NCI-H69 (cell line): ENCODE measurements around the gene GEMIN4.
A peak's percentile ranks its signal among the peaks of the same experiment; 100 is the strongest.
"Not testable (repeated sequence)": the region's sequence is repeated elsewhere in the genome, so short reads cannot be mapped to it uniquely, and the experiment has no call there.

Experiments
- DNase-seq: peaks from one replicate; lab custom pipeline; 2025; lab: John Stamatoyannopoulos, UW

The GEMIN4 gene

DNA sequence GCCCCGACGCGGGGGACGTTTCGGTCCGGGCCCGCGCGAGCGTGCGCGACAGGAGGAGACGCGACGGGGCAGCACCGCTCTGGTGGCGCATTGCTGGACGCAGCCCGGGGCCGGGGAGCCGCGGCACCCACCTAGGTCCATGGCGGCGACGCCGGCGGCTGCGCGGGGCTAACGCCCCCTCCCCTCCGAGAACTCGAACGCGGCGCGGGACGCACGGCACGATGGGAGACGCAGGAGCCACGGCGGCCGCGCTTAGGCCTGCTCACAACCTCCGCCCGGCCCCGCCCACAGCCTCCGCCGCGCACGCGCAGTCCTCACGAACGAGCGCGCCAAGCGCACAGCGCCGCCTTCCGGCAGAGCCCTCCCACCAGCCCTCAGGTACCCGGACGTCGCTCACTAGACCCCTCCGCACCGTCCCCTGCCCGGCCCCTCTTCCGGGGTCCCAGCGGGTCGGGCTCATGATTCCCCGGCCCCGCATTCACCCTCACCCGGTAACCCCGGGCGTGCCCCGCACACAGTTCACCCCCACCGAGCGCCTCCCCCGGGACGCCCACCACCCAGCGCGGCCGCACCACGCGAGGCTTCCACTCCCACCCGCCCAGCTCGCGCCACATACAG is at the start of gene GEMIN4:
GEMIN4 (minus strand) TSS at position 263 of the 618 bp plus-strand sequence; CDS start at position 141, 122 bp downstream.
- DNase-seq, result peak; percentile 93

DNA sequence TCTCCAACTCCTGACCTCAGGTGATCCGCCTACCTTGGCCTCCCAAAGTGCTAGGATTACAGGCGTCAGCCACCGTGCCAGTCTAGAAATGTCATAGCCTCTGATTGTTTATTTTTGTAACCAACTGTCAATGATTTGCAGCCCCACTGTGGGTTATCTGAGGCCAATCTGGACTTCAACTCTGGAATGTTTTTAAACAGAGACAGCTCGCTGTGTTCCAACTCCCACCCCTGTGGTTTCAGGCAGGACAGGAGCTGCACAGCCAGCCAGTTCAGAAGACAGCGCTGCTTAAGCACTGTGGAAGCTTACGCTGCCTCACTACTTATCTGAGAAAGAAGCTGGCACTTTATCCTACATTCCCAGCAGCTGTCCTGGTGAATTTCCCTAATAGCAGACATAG is 49.6 kb upstream of the GEMIN4 start:
- no peak for DNase-seq

DNA sequence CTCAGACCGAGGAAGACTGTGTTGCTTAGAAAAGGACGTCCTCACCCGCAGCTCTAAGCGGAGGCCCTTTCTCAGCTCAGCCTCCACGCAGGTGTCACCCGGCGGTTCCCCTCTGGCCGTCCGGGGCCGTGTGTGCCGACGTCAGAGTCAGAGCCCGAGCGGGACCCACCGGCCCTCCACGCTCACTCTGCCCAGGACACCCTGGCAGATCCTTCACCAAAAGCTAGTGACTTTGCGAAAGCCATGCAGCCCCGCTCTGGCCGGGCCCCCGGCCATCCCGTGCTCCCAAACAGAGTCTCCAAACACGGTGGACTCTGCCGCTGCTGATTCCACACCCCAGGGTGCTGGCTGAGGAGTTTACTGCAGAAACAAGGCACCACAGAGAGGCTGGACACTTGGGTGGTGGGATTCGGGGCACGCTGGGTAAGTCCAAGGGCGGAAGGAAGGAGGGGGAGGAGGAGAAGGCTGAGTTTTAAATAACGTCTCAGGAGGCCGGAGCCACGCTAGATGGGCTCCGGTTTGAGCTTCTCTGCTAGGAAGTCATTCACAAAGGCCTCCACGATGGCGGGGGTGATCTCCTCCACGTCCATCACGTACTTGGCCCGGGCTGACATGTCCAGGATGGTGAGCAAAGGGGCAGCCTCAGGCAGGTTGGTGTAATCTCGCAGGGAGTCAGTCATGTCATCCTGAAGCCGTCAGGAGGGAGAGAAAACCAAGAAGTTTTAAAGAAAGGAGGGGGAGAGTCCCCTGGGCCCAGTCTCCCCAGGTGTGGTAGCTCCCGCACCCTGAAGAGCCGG is 48.6 kb upstream of the GEMIN4 start:
- no peak for DNase-seq

DNA sequence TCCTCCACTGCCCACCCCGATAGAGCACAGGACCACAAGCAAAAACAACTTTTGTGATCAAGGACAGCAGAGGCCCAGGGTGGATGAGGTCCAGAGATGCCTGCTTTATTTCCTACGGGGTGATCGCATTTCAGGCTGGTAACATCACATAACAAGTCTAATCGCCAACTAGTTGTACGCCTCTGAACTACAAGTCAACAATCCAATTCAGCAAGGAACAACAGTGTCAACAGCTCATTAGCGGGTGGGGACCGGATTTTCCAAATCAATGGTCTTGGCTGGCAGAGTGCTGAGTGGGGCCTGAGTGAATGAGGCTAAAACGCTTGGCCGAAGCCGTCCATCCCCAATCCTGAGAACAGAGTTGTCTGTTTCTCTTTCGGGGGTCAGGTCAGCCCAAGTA is 47.2 kb upstream of the GEMIN4 start:
- DNase-seq, result no peak

DNA sequence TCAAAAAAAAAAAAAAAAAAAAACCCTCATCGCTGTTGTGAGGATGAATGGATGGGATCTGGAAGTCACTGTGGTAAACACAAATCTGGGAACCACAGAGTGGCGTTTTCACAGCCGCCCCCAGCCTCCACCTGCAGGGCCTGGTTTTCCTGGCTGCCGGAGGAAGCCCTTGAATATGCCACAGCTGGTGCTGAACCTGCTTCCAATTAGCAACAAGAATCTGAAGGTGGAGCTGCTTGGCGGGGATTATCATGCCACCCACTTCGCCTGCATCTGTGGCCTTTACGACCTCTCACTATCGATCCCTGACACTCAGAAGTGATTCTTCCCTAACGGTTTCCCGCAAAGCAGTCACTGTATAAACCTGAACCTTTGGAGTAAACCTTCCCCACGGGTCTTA is 46.2 kb upstream of the GEMIN4 start:
- DNase-seq, result no peak

DNA sequence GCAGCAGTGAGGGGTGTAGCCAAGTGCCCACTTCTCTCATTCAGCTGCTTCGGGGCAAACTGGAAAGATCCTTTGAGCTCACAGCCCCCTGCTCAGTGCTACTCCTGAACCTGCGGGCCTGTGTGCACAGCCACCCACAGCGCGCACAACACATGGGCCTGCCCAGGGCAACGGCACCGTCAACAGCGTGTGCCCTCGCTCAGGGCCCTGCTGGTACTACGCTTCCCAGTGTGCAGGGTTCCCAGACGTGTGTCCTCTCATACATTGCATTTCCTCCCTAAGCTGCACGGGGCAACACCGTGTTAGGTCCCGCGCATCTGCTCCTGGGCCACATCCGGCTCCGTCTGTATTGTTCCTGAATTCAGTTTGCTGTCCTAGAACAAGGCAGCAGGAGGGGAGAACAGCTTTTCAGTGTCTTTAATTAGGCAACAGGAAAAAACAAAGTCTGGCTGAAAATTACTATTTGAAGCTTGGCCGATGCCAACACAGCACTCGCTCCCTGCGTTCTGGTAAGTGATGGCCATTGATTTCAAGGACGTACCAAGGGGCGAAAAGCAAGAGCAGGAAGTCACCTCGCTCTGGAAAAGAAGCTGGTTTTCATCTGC is 45.3 kb upstream of the GEMIN4 start:
- no peak for DNase-seq

DNA sequence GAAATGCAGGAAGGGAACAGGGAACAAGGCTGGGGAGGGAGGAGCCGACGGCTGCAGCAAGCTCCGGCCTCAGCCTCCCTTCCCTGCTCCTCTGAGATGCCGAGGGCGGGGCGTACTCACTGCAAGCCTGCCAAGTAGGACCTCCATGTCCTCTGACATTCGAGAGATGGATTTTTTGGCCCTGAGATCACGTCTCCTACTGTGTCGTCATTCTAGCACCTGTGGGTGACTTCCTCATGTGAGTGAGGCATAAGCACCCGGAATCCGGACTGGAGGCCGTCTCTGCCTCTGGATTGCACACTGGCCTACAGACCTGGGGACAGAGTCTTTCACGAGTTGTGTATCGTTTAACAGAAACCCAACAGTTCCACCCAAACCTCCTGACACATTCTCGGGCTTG is 44.5 kb upstream of the GEMIN4 start:
- no peak for DNase-seq

DNA sequence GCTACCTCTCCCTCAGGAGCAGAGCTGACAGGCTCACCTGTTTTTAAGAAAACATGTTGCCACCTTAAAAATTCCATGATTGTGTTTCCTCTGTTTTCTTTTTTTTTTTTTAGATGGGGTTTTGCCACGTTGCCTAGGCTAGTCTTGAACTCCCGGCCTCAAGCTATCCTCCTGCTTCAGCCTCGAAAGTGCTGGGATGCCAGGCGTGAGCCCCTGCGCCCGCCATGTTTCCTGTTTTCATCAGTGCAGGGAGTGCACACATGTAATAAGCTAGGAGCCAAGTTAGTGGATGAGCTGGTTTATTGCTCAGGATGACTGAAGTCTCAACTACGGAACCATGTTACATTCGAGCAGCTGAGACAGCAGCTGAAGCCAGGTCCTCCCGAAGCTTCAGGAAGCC is 43.7 kb upstream of the GEMIN4 start:
- no peak for DNase-seq

DNA sequence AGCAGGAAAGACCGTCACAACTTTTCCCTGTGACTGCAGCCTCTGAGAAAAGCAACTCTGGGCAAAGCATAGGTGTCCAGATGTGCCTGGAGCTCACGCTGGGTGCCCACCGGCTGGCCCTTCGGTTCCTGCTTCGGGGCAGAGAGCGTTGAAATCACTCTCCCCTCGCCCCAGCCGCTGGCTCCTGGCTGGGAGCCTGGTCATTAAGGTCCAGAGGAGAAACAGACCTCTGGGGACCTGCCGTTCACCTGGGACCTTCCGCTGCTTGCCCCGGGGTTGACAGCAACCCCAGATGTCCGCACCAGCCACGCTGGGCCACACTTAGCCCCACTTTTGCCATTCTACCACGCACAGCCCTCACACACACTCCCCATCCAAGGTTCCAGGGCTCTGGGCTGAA is 43.2 kb upstream of the GEMIN4 start:
- peak; percentile 60 for DNase-seq

DNA sequence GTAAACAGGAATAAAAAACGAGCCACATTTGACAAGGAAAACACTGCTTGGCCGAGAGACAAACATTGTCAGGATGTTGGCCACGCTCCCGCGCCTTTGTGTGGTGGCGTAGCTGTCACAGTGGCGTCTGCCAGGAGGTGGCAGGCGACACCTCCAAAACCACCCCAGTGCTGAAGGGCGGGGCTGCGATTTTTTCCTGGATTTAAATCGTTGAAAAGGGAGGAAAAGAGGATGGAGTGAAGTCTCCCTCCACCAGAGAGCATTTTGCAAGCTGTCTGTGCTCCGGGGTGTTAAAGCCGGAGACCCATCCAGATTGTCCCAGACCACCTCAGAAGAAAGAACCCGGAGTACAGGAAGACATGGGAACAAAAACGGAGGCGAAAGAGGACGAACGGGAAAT is 42.8 kb upstream of the GEMIN4 start:
- DNase-seq, result peak; percentile 91

DNA sequence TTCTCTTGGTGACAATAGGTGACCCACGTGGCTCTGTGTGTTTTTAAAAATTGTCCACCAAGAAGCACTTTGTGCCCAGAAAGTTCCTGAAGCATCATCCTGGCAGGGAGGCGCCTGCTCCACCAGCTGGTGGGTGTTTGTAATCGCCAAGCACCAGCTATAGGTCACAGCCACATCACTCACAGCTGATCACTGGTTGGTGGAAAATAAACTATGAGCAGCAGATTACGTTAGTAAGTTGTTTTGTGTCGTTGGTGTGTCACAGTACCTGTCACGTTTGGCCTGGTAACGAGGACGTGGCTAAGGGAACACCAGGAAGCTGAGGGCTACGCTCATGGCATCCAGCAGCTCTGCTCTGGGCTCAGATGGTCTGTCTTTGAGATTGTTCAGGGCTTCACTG is 40.2 kb upstream of the GEMIN4 start:
- DNase-seq, result peak; percentile 19

DNA sequence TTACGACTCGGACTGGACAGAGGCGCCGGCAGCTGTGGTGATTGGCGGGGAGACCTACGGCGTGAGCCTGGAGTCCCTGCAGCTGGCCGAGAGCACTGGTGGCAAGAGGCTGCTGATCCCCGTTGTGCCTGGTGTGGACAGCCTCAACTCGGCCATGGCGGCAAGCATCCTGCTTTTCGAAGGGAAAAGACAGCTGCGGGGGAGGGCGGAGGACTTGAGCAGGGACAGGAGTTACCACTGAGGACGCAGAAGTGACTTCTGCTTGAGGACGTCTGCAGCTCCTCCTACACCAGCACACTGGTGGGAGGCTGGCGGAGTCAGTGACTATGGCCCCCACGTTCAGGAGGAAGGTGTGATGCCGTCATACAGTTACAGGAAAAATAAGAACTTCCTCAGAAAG is 39.8 kb upstream of the GEMIN4 start:
- no peak for DNase-seq

DNA sequence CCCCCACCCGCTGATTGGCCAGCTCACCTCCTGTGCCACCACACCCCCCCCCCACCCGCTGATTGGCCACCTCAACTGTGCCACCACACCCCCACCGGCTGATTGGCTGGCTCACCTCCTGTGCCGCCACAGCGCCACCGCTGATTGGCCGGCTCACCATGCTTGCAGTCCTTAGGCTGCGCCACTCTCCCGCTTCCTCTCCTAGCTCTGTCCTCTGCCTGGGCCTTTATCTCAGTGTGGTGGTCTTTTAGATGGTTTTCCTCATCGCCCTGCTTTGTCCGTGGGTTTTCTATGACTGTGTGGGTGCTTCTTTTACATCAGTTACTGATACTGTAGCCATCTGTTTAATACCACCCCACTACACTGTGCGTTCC is 38.8 kb upstream of the GEMIN4 start:
- not testable (repeated sequence) for DNase-seq

DNA sequence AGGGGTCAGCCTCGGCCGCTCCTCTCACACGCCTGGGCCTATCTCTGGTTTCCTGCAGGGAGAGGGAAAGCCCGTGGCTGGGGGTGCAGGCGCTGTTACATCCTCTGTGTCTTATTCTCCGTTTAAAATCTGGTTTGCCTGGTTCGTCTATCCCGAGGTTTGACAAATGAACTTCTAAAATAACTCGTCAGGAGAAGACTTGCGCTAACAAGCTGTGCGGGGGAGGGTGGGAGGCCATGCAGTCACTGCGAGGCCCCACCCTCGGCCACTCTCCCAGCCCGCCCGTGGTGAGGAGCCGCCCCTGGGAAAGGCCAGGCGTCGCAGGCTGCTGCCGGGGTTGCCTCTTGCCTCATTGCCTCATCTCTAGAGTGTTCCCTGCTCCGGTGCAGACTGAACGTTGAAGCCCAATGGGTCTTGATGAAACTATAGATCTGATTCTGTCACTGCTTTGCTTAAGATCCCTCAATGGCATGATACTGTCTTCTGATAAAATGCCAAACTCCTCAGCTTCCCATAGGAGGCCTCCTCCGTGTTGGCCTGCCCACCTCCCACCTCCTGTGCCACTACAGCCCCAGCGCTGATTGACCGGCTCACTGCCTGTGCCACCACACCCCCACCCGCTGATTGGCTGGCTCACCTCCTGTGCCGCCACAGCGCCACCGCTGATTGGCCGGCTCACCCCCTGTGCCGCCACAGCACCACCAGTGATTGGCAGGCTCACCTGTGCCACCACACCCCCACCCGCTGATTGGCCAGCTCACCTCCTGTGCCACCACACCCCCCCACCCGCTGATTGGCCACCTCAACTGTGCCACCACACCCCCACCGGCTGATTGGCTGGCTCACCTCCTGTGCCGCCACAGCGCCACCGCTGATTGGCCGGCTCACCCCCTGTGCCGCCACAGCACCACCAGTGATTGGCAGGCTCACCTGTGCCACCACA is 38.1 kb upstream of the GEMIN4 start:
- DNase-seq, result not testable (repeated sequence)

DNA sequence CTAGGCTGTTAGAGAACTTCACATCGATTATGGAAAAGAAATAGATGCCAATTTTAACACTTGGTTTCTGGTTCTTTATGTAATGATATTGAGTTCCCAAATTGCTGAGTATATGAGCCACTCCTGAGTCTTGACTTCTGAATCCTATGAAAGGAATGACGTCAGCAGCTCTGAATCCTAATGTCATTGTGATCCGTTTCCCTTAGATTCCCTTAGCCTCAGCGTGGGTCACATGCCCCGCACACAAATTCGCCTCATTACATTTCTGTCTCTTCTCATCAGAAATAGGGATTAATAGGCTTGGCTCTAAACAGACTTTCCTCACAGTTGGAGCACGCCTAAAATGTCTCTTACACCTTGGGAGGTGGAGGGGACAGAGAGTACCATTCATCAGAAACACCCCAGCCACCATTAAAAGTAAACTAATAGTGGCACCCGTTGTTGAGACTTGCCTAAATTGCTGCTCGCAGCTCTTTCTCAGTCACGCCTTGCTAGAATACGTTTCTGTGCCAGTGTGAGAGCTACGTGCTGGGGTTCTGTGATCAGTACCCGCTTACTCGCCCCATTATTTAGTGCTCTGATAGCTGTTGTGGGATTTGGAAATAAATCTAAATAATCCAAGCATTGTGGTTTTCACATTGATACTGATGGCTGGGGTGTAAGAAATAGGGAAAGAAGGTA is 37.2 kb upstream of the GEMIN4 start:
- DNase-seq, result no peak

DNA sequence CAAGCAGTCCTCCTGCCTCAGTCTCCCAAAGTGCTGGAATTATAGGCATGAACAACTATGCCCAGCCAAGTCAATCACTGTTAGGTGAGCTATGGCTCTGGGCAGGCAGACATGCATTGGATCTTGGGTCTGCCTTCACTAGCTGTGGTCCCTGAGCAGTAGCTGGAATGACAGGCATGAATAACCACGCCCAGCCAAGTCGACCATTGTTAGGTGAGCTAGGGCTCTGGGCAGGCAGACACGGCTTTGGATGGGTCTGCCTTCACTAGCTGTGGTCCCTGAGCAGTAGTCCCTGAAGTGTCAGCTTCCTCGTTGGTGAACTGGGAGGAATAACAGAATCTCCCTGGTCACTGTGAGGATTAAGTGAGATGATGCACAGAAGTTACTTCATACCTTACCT is 36.5 kb upstream of the GEMIN4 start:
- DNase-seq, result no peak

DNA sequence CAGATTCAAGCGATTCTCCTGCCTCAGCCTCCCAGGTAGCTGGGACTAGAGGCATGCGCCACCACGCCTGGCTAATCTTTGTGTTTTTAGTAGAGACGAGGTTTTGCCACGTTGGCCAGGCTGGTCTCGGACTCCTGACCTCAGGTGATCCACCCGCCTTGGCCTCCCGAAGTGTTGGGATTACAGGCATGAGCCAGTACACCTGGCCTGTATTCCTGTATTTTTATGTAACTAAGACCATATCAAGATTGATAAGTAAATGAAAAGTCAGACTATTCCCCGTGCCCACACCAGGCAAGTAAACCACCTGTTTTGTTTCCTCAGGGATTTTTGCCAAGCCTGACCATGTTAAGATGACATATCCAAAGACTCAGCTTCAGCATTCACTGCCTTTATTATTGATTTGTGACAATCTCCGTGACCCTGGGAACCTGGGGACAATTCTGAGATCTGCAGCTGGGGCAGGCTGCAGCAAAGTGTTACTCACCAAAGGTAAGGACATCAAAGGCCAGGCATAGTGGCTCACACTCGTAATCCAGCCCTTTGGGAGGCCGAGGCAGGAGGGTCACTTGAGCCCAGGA is 35.7 kb upstream of the GEMIN4 start:
- no peak for DNase-seq

DNA sequence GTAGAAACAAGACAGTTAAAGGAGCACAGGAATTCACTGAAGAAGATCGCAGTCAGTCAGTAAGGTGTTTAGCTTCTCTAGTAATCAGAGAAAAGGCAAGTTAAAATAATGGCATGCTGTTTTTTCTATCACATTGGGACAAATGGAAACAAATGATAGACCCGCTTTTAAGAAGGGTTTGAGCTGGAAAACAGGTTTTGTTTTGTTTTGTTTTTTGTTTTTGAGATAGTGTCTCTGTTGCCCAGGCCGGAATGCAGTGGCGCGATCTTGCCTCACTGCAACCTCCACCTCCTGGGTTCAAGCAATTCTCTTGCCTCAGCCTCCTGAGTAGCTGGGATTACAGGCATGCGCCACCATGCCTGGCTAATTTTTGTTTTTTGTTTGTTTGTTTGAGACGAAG is 33.8 kb upstream of the GEMIN4 start:
- not testable (repeated sequence) for DNase-seq

DNA sequence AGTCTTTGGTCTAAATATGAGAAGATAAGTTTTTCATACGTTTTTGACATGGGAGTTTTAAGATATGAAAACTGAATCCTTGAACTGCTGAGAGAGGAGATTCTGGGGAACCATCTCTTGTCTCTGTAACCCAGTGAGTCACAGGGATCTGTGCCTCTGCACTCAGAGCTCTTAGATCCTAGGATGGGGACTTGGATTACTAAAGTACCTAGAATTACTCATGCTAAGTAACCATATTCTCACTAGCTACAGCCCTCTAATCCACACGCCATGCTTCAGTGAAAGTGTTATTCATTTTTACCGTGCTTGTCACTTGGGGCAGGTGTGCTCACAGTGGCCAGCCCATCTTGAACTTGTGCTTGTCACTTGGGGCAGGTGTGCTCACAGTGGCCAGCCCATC is 32.1 kb upstream of the GEMIN4 start:
- DNase-seq, result no peak

DNA sequence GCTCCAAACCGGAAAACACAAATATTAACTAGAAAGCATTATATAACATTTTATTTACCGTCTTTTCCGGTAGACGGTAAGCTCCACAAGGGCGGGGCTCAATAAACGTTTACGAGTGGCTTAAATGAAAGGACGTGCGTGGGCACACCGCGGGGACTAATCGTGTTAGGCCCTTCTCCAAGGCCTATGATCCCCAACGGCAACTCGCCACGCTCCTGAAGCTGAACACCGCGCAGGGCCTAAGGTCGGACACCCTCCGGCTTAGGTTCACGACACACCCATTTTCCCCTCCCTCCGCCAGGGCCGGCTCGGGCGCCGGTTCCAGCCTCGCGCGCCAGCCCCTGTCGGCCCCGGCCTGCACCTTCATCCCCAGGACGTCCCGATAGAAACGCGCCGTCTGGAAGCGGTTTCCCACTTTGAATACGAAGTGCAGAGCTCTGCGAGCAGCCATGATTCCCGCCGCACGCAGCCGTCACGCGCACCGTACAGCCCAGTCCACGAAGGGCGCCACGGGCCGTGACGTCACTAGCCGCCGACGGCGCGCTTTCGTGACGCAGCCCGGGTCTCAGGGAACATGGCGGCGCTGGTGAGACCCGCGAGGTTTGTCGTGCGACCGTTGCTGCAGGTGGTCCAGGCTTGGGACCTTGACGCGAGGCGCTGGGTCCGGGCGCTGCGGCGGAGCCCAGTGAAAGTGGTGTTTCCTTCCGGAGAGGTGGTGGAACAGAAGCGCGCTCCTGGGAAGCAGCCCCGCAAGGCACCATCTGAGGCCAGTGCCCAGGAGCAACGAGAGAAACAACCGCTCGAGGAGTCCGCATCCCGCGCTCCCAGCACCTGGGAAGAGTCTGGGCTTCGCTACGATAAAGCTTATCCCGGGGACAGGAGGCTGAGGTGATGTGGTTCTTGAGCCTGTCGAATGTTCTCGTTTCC is 30.0 kb upstream of the GEMIN4 start, which contains the start of the genes GLOD4 and MRM3:
GLOD4 (minus strand) TSS at position 476 of the 927 bp plus-strand sequence; CDS start at position 451, 25 bp downstream.
MRM3 (plus strand) TSS at position 549 of the 927 bp plus-strand sequence; CDS start at position 575, 26 bp downstream.
- peak; percentile 84 for DNase-seq
